ENCODE measurements around the gene PDE4DIP. TPM values are rescaled to one million over a fixed set of nuclear protein-coding genes. Genes with fewer than 3 reads are reported as not detected.
"Not testable (repeated sequence)": the region's sequence is repeated elsewhere in the genome, so short reads cannot be mapped to it uniquely, and the experiment has no call there.

Gene PDE4DIP
- total and polyA plus RNA-seq, 9 donors = 542 to 966 (median 653) TPM

DNA sequence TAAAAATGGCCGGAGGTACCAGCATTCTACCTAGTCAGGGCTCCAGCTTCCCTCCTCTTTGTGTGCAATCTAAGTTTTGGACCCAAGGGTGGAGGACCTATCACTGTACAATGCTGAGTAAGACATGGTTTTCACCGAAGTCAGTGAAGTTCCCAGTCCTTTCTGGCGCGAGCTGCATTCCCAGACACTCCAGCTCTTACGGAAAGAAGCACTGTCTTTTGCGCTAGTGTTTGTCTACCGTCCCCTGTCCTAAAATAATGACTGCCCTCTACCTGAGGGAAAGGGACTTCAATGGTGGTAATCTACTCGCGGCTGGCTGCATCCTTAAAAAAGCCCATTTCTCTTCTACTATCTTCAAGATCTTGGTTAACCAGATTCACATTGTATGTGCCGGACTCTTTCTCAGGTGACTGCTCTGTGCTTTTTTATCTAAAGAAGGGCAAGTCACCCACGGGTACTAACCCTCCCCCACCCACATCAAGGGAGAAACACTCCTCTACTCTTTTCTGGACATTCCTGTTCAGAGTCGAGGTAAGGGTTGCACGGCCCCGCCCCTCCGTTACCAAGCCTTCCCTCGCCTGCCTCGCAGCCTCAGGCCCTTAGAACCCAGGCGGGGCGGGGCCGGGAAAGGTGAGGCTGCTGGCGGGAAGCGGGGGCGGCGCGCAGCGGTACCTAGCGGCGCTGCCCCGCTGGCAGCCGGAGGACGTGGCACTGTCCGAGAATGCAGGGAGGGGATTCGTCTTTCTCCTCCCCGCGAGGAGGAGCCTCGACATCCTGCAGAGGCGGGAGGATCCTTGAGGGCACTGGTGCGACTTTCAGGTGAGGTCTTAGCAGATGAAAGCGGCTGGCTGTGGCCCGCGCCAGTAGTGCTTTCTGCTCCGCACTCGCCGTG is 107.4 kb downstream of the PDE4DIP start:
- not testable (repeated sequence) for H3K27me3 ChIP-seq (ENCODE audit: control insufficient read depth, insufficient read depth, low read length); H3K4me1 ChIP-seq (ENCODE audit: control insufficient read depth, insufficient read depth, low read length); H3K9me3 ChIP-seq (replicated peaks; ENCODE audit: control insufficient read depth, low read depth, low read length); H3K36me3 ChIP-seq (ENCODE audit: control insufficient read depth, insufficient read depth, low read length)
- 0% methylated on average over 7 of the region's 44 CpGs for WGBS (ENCODE audit: insufficient coverage)
- Histone ChIP-seq H3K4me3 (ENCODE audit: low read length) (peak overlapping the region; percentile 51), H3K27ac (ENCODE audit: low read length) (peak overlapping the region; percentile 79)
- peak; percentile 93 for DNase-seq

DNA sequence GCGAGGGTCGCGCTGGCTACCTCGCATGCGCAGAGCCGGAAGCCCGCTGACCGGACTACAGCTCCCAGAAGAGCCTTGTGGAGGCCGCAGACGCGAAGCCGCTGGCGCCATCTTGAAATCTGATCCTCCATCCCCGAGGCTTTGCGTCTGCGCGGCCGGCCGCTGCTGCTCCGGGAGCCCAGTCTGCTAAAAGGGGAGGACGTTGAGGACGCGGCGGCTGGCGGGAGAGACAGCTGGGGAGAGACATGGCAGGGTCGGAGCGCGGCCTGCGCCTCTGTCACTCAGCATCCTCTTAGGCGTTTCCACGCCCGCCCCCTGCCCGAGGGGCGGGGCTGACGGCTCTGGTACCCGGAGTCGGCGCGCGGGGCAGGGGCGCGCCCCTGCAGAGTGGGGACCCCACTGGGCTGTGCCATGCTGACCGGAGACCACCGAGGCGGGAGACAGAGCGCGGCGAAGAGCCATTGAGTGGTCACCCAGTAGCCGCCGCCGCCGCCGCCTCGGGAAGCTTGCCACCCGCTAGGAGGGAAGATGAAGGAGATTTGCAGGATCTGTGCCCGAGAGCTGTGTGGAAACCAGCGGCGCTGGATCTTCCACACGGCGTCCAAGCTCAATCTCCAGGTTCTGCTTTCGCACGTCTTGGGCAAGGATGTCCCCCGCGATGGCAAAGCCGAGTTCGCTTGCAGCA is 108.2 kb downstream of the PDE4DIP start:
- H3K9me3 ChIP-seq (replicated peaks; ENCODE audit: control insufficient read depth, low read depth, low read length); DNase-seq; H3K36me3 ChIP-seq (ENCODE audit: control insufficient read depth, insufficient read depth, low read length); H3K4me1 ChIP-seq (ENCODE audit: control insufficient read depth, insufficient read depth, low read length); H3K27me3 ChIP-seq (ENCODE audit: control insufficient read depth, insufficient read depth, low read length): not testable (repeated sequence)
- Histone ChIP-seq H3K27ac (ENCODE audit: low read length) (peak overlapping the region; percentile 79), H3K4me3 (ENCODE audit: low read length) (peak overlapping the region; percentile 51)
- WGBS (ENCODE audit: insufficient coverage) = no CpG with 5 or more reads among the region's 66 CpGs

DNA sequence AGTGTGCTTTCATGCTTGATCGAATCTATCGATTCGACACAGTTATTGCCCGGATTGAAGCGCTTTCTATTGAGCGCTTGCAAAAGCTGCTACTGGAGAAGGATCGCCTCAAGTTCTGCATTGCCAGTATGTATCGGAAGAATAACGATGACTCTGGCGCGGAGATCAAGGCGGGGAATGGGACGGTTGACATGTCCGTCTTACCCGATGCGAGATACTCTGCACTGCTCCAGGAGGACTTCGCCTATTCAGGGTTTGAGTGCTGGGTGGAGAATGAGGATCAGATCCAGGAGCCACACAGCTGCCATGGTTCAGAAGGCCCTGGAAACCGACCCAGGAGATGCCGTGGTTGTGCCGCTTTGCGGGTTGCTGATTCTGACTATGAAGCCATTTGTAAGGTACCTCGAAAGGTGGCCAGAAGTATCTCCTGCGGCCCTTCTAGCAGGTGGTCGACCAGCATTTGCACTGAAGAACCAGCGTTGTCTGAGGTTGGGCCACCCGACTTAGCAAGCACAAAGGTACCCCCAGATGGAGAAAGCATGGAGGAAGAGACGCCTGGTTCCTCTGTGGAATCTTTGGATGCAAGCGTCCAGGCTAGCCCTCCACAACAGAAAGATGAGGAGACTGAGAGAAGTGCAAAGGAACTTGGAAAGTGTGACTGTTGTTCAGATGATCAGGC is 108.8 kb downstream of the PDE4DIP start:
- H3K27ac ChIP-seq (ENCODE audit: low read length) = peak overlapping the region; percentile 55
- 3% methylated on average over 11 of the region's 28 CpGs for WGBS (ENCODE audit: insufficient coverage)
- peak overlapping the region; percentile 50 for H3K4me3 ChIP-seq (ENCODE audit: low read length)
- not testable (repeated sequence) for H3K27me3 ChIP-seq (ENCODE audit: control insufficient read depth, insufficient read depth, low read length); H3K36me3 ChIP-seq (ENCODE audit: control insufficient read depth, insufficient read depth, low read length); H3K4me1 ChIP-seq (ENCODE audit: control insufficient read depth, insufficient read depth, low read length); H3K9me3 ChIP-seq (replicated peaks; ENCODE audit: control insufficient read depth, low read depth, low read length)
- peak; percentile 55 for DNase-seq

DNA sequence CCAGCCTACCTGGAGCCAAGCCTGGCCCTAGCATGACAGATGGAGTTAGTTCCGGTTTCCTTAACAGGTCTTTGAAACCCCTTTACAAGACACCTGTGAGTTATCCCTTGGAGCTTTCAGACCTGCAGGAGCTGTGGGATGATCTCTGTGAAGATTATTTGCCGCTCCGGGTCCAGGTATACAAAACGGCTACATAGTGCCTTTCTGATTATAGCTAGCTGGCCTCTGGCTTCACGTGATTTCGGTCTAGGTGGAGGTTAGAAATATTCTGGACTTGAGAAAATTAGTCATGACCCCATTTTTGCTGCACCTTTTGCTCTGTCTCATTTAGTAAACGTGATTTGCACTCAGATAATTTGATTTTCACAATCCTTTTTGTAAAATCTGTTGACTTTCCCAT is 109.5 kb downstream of the PDE4DIP start:
- no CpG with 5 or more reads among the region's 7 CpGs for WGBS (ENCODE audit: insufficient coverage)
- H3K4me1 ChIP-seq (ENCODE audit: control insufficient read depth, insufficient read depth, low read length); H3K4me3 ChIP-seq (ENCODE audit: low read length); H3K27ac ChIP-seq (ENCODE audit: low read length); H3K9me3 ChIP-seq (replicated peaks; ENCODE audit: control insufficient read depth, low read depth, low read length); DNase-seq; H3K36me3 ChIP-seq (ENCODE audit: control insufficient read depth, insufficient read depth, low read length); H3K27me3 ChIP-seq (ENCODE audit: control insufficient read depth, insufficient read depth, low read length): not testable (repeated sequence)

DNA sequence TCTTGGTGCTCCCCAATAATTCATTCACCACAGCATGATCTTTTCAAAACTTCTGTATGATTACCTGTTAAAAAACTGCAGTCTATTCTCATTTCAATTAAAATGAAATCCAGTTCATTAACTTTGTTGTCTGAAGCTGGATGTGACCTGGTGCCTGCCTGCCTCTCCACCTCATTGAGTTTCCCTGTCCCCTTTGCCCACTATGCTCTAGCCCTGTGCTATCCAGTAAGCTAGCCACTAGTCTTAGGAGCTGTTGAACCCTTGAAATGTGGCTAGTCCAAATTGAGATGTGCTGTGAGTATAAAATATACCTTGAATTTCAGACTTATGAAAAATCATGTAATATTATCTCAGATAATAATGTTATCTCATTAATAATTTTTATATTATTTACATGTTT is 114.1 kb downstream of the PDE4DIP start:
- not testable (repeated sequence) for H3K9me3 ChIP-seq (replicated peaks; ENCODE audit: control insufficient read depth, low read depth, low read length); DNase-seq; H3K27me3 ChIP-seq (ENCODE audit: control insufficient read depth, insufficient read depth, low read length)

DNA sequence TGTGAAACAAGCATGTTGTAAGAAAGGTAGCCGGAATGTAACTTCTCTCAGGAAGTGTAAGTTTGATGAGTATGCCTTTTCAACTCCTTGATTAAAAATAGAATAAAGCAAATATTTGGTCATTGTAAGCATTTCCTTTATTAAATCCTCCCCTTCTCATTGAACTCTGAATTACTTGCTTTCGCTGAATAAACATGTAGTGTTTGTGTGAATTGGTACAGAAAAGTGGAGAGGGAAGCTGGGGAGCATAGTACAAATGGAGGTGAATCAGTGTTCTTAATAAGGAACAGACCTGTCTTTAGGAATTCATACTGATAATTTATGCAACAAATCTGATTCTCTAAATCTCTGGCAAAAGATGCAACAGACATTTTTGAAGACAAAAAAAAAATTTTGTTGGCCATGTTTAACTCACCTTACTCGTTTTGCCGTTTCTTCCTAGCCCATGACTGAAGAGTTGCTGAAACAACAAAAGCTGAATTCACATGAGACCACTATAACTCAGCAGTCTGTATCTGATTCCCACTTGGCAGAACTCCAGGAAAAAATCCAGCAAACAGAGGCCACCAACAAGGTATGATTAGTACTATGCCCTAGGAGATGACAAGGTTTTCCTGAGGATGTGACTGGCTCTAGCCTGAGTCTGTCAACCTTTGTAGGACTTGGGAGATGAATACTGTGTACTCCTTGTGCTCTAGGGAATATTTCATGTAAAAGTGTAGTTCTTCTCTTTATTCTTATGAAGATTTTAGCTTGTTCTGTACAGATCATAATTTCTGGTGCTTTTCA is 116.2 kb downstream of the PDE4DIP start:
- not testable (repeated sequence) for H3K36me3 ChIP-seq (ENCODE audit: control insufficient read depth, insufficient read depth, low read length); H3K4me3 ChIP-seq (ENCODE audit: low read length); H3K27me3 ChIP-seq (ENCODE audit: control insufficient read depth, insufficient read depth, low read length); DNase-seq; H3K27ac ChIP-seq (ENCODE audit: low read length); H3K9me3 ChIP-seq (replicated peaks; ENCODE audit: control insufficient read depth, low read depth, low read length); H3K4me1 ChIP-seq (ENCODE audit: control insufficient read depth, insufficient read depth, low read length)
- no CpG with 5 or more reads among the region's 4 CpGs for WGBS (ENCODE audit: insufficient coverage)

More for the DNA sequence above, 114.1 kb downstream of the PDE4DIP start:
- not testable (repeated sequence) for H3K4me1 ChIP-seq (ENCODE audit: control insufficient read depth, insufficient read depth, low read length); H3K36me3 ChIP-seq (ENCODE audit: control insufficient read depth, insufficient read depth, low read length); H3K4me3 ChIP-seq (ENCODE audit: low read length); H3K27ac ChIP-seq (ENCODE audit: low read length)

DNA sequence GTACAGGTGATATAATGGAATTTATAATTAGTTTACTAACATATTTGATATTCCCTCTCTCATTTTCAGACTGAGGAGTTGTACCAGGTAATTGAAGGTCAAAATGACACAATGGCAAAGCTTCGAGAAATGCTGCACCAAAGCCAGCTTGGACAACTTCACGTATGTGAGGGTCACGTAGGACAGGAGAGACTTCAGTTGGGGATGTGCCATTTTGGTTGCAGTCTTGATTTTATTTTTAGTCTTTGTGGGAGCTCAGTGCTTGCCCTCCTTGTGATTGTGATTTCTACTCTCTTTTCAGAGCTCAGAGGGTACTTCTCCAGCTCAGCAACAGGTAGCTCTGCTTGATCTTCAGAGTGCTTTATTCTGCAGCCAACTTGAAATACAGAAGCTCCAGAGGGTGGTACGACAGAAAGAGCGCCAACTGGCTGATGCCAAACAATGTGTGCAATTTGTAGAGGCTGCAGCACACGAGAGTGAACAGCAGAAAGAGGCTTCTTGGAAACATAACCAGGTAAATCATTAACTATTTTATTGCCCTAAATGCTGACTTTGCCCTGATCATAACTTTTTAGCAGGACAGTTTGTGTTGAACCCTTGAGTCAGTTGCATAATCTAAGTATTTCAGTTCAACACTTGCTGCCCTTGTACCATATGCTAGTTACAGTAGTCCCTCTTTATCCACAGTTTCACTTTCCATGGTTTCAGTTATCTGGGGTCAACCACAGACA is 118.1 kb downstream of the PDE4DIP start:
- WGBS (ENCODE audit: insufficient coverage) = no CpG with 5 or more reads among the region's 6 CpGs
- not testable (repeated sequence) for H3K27me3 ChIP-seq (ENCODE audit: control insufficient read depth, insufficient read depth, low read length); H3K36me3 ChIP-seq (ENCODE audit: control insufficient read depth, insufficient read depth, low read length); H3K27ac ChIP-seq (ENCODE audit: low read length); H3K9me3 ChIP-seq (replicated peaks; ENCODE audit: control insufficient read depth, low read depth, low read length); DNase-seq; H3K4me3 ChIP-seq (ENCODE audit: low read length); H3K4me1 ChIP-seq (ENCODE audit: control insufficient read depth, insufficient read depth, low read length)

DNA sequence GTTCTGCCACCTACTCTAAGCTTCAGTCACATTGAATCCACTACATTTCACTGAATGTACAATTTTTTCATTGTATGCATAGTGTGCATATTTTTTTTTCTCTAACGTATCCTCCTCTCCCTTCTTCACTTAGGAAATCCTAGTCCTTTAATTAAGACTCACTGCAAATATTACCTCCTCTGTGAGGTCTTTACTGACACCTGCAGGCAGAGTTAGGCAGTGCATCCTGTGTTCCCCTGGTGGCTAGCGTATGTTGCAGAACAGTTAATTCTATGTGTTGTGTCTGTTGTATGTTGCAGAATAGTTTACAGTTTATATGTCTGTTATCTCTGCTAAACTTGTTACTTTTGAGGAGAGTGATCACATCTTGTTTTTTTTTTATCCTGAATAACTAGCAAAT is 121.9 kb downstream of the PDE4DIP start:
- H3K27ac ChIP-seq (ENCODE audit: low read length); DNase-seq; H3K4me3 ChIP-seq (ENCODE audit: low read length); H3K36me3 ChIP-seq (ENCODE audit: control insufficient read depth, insufficient read depth, low read length); H3K27me3 ChIP-seq (ENCODE audit: control insufficient read depth, insufficient read depth, low read length); H3K4me1 ChIP-seq (ENCODE audit: control insufficient read depth, insufficient read depth, low read length); H3K9me3 ChIP-seq (replicated peaks; ENCODE audit: control insufficient read depth, low read depth, low read length): not testable (repeated sequence)
- WGBS (ENCODE audit: insufficient coverage) = no CpG with 5 or more reads among the region's 2 CpGs

DNA sequence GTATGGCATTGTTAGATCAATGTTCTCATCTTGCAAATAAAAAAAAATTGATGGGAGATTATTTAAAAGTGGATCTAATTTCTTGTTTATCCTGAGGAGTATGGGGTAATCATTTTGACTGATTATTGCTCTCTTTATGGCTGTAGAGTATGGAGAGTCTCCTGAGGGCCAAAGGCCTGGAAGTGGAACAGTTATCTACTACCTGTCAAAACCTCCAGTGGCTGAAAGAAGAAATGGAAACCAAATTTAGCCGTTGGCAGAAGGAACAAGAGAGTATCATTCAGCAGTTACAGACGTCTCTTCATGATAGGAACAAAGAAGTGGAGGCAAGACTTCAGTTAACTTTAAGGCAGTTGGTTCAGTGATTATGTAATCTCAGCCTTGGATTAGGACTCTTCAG is 123.4 kb downstream of the PDE4DIP start:
- not testable (repeated sequence) for H3K36me3 ChIP-seq (ENCODE audit: control insufficient read depth, insufficient read depth, low read length); H3K9me3 ChIP-seq (replicated peaks; ENCODE audit: control insufficient read depth, low read depth, low read length); H3K4me1 ChIP-seq (ENCODE audit: control insufficient read depth, insufficient read depth, low read length); H3K4me3 ChIP-seq (ENCODE audit: low read length); DNase-seq; H3K27me3 ChIP-seq (ENCODE audit: control insufficient read depth, insufficient read depth, low read length); H3K27ac ChIP-seq (ENCODE audit: low read length)
- WGBS (ENCODE audit: insufficient coverage) = no CpG with 5 or more reads among the region's 2 CpGs

Data from muscle of leg (tissue), 11 donors.